ENCODE data around the gene STAG3.

STAG3 gene

GRCh38 chr7:100154651-100155491 is 22.8 kb upstream of the STAG3 start:
- no peak for DNase-seq (ENCODE audit: low read depth)
- TF ChIP-seq, protein P1, sequence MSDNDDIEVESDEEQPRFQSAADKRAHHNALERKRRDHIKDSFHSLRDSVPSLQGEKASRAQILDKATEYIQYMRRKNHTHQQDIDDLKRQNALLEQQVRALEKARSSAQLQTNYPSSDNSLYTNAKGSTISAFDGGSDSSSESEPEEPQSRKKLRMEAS (IDR thresholded peaks at IDR 0.05; ENCODE audit: low read depth, low read length): no peak
- no peak for TF ChIP-seq POLR2A (IDR thresholded peaks at IDR 0.05; ENCODE audit: extremely low read depth, insufficient read length)
- no peak for TF ChIP-seq CTCF (IDR thresholded peaks at IDR 0.05; ENCODE audit: low read depth, low read length)
- H3K4me3 ChIP-seq (ENCODE audit: low read depth, low read length): no peak overlapping the region

DNA sequence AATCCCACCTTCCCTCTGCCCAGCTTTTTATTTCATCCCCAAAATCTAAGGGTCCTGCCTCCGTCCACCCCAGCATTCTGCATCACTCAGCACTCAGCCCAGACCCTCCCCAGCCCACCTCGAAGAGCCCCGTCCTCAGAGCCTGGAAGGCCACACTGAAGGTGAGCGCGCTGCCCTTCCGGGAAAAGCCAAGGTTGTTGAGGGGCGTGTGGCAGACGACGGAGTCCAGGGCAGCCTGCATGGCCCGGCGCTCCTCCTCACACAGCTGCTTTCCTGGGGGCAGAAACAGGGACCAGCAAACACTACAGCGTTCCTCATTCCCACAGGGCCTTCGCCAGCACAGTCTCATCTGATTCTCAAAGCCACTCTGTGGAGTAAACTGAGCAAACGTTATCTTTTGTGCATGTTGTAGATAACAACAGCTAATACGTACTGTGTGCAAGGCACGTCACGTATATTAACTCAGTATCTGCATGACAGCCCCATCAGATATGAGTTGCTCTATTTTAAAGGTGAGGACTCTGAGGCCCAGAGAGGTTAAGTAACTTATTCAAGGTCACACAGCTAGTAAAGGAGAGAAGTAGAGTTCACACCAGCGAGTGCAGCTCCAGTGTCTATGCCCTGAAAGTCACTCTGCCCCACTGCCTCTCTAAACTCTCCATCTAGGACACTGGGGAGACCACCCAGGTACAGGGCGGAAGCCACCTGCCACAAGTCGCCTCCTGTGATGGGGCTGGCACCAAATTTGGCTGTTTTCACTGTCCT is 22.0 kb upstream of the STAG3 start:
- DNase-seq (ENCODE audit: low read depth): no peak
- TF ChIP-seq MYC (IDR thresholded peaks at IDR 0.05; ENCODE audit: low read depth, low read length): no peak
- TF ChIP-seq, protein P1 (IDR thresholded peaks at IDR 0.05; ENCODE audit: low read depth, low read length): no peak
- TF ChIP-seq POLR2A (IDR thresholded peaks at IDR 0.05; ENCODE audit: extremely low read depth, insufficient read length): no peak
- TF ChIP-seq CTCF (IDR thresholded peaks at IDR 0.05; ENCODE audit: low read depth, low read length): no peak
- no peak overlapping the region for H3K4me3 ChIP-seq (ENCODE audit: low read depth, low read length)

GRCh38 chr7:100156331-100157068 is 21.2 kb upstream of the STAG3 start:
- DNase-seq (ENCODE audit: low read depth): peak; percentile 78
- TF ChIP-seq, protein P1 (IDR thresholded peaks at IDR 0.05; ENCODE audit: low read depth, low read length): no peak
- TF ChIP-seq POLR2A (IDR thresholded peaks at IDR 0.05; ENCODE audit: extremely low read depth, insufficient read length) (no peak), MYC (IDR thresholded peaks at IDR 0.05; ENCODE audit: low read depth, low read length) (no peak), CTCF (IDR thresholded peaks at IDR 0.05; ENCODE audit: low read depth, low read length) (no peak)
- H3K4me3 ChIP-seq (ENCODE audit: low read depth, low read length): no peak overlapping the region

GRCh38 chr7:100157069-100157333 is 20.7 kb upstream of the STAG3 start:
- no peak for TF ChIP-seq CTCF (IDR thresholded peaks at IDR 0.05; ENCODE audit: low read depth, low read length)
- TF ChIP-seq, protein P1 (IDR thresholded peaks at IDR 0.05; ENCODE audit: low read depth, low read length): no peak
- TF ChIP-seq POLR2A (IDR thresholded peaks at IDR 0.05; ENCODE audit: extremely low read depth, insufficient read length): no peak
- no peak for TF ChIP-seq MYC (IDR thresholded peaks at IDR 0.05; ENCODE audit: low read depth, low read length)
- DNase-seq (ENCODE audit: low read depth): no peak
- H3K4me3 ChIP-seq (ENCODE audit: low read depth, low read length): peak overlapping the region; percentile 66

DNA sequence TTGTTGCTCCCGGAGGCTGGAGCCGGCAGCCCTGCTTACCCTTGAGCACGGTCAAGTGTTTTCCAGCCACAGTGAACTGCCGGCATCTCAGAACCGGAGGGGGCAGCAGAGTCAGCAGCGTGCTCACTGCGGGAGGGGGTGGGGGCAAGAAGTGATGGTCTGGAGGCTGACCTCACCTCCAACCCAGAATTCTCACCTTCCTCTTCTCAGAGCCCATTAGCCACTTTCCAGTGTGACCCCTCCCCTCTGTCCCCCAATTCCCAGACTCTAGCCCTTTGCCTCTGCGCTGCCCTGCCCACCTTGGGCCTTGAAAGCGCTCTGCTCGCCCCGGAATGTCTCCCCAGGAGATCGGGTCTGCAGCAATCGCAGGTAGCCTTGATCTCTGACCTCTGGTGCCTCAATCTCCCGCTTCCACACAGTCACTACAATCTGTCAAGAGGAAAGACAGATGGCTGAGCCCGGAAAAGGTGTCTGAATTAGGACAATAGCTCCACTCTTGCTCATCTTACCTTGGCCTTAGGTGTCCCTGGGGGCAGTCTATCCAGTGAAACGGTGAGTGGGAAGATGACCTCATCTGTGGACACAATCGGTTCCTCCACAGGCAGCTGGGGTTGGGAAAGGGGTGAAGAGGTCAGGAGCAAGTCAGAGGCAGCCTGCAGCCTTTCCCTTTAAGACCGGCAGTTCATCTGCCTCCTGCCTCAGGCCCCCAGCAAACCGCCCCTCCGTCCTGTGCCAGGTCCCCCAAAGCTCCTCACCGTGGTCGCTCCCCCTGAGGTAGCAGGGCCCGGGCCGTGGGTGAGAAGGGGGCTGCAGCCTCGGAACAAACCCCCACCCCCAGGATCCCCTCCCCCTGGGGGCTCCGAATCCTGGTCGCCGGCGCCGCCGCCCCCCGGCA is 20.1 kb upstream of the STAG3 start:
- H3K4me3 ChIP-seq (ENCODE audit: low read depth, low read length): peak overlapping the region; percentile 66
- TF ChIP-seq MYC (IDR thresholded peaks at IDR 0.05; ENCODE audit: low read depth, low read length) (no peak), CTCF (IDR thresholded peaks at IDR 0.05; ENCODE audit: low read depth, low read length) (no peak), POLR2A (IDR thresholded peaks at IDR 0.05; ENCODE audit: extremely low read depth, insufficient read length) (no peak)
- TF ChIP-seq, protein P1 (IDR thresholded peaks at IDR 0.05; ENCODE audit: low read depth, low read length): no peak
- peak; percentile 62 for DNase-seq (ENCODE audit: low read depth)
